HL-60/S4 (cell line): ENCODE results near the gene EVX2.

Source experiments
- in situ Hi-C: fragments of 300-500 bp; cut with MboI; formaldehyde crosslinking; loops from 2 replicates; pipeline ENCODE4 v1.14.3; 2022; ENCODE audit warnings: low sequenced_read_pairs

EVX2 gene

DNA sequence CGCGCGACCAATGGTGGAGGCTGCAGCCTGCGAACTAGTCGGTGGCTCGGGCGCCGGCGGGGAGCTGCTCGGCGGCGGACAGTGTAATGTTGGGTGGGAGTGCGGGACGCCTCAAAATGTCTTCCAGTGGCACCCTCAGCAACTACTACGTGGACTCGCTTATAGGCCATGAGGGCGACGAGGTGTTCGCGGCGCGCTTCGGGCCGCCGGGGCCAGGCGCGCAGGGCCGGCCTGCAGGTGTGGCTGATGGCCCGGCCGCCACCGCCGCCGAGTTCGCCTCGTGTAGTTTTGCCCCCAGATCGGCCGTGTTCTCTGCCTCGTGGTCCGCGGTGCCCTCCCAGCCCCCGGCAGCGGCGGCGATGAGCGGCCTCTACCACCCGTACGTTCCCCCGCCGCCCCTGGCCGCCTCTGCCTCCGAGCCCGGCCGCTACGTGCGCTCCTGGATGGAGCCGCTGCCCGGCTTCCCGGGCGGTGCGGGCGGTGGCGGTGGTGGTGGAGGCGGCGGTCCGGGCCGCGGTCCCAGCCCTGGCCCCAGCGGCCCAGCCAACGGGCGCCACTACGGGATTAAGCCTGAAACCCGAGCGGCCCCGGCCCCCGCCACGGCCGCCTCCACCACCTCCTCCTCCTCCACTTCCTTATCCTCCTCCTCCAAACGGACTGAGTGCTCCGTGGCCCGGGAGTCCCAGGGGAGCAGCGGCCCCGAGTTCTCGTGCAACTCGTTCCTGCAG lies 39.1 kb upstream of the EVX2 start, which contains the start of gene HOXD9:
Gene HOXD9 (plus strand): TSS at position 37 of the 728 bp plus-strand sequence. CDS start 50 bp downstream, at position 87.
- in situ Hi-C loops: loop anchor here (10.0 kb wide), 1 partner anchor 1032 kb away; no protein-coding TSS in a partner anchor

- in situ Hi-C loops: loop anchor here (10.0 kb wide), 1 partner anchor 1033 kb away; no protein-coding TSS in a partner anchor
Observed at GRCh38 chr2:176122052-176122682, 38.4 kb upstream of the EVX2 start.

GRCh38 chr2:176121190-176122051 lies 37.7 kb upstream of the EVX2 start:
- in situ Hi-C loops: loop anchor here (10.0 kb wide), 1 partner anchor 1033 kb away; no protein-coding TSS in a partner anchor

DNA sequence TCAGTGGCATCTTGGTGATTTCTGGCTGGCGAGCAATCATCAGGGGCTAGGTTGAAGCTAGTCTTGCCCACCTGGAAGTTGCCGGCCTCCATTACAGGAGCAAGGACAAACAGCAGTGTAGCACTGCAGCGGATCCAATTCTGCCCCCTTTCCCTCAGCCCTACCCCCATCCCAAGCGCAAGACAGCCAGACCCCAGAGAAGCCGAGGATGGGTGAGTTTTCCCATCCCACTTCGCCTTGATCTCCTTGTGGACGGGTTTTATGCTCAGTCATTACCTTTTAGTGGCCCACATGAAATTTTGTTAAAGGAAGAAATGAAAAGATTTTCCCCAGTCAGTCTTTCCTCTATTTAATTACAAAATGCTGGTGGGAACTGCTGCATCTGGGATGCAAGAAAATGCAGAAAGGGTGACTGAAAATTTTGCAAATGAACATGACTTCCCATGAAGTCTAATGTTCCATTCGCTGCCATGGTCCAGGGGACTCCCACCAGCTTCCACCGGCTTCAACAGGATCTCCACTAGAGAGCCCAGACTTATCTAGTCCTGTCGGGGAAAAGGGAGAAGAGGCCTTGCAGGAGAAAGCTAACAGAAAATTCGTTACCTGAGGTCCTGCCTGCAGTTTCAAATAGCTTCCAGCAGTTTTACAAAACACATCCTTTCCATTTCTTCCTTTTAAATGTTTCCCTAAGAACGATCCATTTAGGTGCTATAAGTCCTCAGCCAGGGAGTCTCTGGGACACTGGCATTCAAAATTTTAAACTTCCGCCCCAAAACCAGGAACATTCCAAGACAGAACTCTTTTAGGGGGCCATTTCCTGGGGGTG lies 36.8 kb upstream of the EVX2 start:
- in situ Hi-C loops: loop anchor here (10.0 kb wide), 1 partner anchor 1034 kb away; no protein-coding TSS in a partner anchor

DNA sequence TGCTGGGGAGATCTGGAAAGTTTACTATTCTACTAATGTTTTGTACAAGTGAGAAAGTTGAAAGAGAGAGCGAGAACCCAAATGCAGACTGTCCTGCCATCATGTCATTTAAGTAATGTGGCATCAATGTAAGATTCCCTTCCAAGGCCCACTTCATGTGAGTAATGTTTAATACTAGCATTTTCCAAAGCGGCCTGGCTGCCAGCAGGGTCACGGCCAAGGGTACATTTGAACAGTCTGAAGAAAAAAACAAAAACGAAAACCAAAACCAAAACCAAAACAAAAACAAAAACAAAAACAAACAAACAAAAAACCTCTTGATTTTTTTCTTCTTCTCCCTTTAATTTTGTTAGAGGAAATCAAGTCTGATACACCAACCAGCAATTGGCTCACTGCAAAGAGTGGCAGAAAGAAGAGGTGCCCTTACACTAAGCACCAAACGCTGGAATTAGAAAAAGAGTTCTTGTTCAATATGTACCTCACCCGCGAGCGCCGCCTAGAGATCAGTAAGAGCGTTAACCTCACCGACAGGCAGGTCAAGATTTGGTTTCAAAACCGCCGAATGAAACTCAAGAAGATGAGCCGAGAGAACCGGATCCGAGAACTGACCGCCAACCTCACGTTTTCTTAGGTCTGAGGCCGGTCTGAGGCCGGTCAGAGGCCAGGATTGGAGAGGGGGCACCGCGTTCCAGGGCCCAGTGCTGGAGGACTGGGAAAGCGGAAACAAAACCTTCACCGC lies 35.0 kb upstream of the EVX2 start:
- in situ Hi-C loops: no loop called here

DNA sequence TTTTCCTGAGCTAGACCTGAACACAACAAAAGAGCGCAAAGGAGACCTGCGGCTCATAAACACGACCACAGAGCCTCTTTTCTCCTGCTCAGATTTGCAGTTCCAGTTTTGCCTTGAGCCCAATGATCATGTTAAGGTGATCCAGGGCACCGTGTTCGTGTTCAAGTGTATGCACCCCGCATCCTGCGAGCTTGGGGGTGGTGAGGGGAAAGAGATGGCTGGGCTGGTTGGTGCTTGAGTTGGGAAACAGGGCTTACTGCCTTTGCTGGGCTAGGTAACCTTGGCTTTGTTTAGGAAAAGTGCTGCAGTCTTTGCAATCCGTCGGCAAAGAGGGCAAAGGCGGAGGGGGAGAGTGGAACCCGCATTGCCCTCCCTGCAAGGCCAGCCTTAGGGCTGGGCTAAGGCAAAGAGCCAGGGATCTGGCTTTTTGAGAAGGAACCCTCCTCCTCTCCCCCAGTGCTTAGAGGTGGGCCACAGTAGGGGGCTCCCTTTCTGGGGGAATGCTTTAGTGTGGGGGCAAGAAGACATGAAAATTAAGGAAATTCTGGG lies 34.1 kb upstream of the EVX2 start:
- in situ Hi-C loops: no loop called here

GRCh38 chr2:176117162-176117822 lies 33.5 kb upstream of the EVX2 start:
- in situ Hi-C loops: no loop called here

DNA sequence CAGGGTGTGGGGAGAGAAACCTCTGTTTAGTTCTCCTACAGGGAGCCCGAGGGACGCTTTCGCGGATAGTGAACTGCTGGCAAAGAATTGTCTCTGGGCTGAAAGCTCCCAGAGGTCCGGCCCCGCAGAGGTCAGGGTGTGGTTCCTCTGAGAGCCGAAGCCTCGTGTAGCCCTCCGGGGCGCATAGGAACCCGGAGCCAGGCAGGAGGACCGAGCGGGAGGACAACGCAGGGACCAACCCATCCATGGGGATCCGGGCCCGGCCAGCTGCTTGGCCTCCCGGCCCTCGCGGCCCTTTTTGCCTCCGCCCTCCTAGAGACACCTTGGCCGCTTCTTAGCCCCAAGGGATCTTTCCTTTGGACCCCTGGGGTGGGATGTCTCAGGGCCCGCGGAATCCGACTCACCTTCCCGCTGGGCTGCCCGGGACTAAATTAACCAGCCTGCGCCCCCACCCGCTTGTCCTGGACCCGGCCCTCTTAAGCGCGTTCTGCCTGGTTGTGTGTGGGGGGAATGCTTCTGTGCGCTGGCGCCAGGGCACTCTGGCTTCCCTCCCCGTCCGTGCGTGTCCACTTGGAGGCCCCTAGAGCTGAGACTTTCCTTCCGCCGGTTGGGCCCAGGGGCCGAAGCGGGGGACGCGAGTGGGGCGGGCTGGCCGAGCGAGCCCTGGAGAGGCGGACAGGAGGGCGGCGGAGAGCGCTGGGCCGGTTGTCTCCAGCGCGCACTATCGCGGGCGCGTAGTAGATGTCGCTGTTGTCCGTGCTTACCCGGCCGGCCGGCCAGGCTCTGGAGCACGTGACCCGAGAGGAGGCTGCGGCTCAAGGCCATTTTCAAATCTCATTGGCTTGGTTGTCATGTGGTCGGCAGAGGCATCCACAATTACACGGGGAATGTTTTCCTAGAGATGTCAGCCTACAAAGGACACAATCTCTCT lies 32.4 kb upstream of the EVX2 start, which contains the start of gene HOXD10:
Gene HOXD10 (plus strand): TSS at position 896 of the 931 bp plus-strand sequence. CDS start 56 bp downstream, outside the sequence.
- in situ Hi-C loops: no loop called here

DNA sequence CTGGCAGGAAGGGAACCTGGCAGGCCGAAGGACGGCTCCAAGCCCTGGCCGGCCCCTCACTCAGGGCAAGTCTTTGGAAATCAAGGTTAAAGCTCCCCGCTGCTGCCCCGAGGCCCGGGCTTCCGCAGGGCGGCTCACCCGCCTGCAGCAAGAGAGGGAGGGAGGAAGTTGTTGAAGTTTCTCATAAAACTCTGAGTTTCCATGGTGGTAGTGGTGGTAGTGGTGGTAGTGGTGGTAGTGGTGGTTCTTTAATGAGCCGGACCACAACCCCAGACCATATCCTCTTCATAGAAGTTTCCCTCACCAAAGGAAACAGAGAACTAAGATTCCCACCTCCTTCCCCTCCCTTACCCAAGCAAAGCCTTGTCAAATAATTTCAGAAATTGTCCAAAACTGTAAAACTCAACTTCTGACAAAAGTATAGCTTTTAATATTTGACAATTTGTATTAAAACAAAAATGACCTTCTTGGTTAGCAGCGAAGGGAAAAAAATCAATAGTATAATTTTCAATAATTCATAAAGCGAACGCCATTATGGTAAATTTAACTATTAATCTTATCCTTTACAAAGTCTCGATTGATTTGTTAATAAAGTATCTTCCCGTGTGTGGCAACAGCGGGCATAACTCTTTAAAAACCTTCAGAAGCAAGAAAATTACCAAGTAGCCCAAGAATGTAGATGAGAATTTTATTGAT lies 31.3 kb upstream of the EVX2 start:
- in situ Hi-C loops: no loop called here

GRCh38 chr2:176114120-176114929 lies 30.6 kb upstream of the EVX2 start:
- in situ Hi-C loops: no loop called here

DNA sequence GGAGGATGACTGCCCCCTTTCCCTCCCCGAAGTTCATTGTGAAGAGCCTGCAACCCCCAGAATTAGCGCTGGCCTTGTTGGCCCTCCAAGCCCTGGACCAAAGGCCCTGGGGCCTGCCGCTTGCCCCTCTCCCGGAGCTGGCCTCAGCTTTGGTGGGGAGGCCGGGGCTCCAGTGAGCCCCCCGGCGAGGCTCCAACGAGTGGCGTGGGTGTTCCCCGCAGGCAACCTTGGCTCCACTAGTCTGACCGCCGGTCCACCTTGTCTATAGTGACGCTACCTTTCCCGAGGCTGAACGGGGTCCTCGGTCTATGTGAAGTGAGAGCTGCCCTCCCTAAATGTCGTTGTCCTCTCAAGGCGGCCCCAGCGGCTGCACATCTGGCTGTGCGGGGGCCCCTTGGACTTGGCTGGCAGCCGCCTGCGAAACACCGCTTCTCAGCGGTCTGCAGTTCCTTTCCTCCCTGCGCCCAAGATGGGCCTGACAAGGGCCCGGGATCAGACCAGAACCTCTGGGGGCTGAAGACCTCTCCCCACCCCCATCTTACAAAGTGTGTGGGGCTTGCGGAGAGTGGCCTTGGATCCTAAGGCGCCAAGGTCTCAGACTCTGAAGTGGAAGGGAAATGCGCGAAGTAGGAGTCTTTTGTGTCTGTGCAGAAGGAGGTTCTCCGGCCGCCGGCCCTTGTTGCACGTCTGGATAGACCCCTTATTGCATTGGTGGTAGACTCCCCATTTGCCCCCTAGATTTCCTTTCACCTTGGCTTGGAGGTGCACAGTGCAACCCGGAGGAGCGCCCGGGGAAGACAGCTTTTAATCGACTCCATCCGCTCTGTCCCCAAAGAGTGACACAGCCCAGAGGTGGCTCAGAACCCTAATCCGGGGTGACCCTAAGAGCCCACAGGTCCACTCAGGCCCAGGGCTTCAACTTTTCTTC lies 28.9 kb upstream of the EVX2 start:
- in situ Hi-C loops: no loop called here

DNA sequence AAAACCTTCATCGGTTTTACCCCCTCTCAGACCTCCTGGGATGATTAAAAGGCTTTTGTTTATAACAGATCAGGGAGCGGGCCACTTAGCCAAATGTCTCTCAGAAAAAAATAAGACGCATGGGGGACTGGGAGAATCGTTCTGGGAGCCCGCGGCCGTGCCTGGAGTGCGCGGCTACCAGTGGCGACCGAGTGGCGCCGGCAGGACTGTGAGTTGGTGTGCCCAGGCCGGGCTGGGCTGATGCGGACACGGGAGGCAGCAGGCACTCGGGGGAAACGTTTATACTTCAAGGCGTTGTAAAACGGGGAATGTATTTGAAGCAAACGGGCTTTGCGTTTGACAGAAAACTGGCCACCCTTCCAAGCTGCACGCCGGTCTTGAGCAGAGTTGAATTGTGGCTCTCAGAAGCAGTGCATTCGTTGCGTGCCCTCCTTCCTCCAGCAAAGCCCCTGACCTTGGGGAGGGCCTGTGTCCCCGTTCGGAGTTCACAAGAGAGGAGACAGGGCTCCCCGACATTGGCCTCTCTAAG lies 28.1 kb upstream of the EVX2 start:
- in situ Hi-C loops: no loop called here

- in situ Hi-C loops: no loop called here
Observed at GRCh38 chr2:176111309-176111663, 27.5 kb upstream of the EVX2 start.

DNA sequence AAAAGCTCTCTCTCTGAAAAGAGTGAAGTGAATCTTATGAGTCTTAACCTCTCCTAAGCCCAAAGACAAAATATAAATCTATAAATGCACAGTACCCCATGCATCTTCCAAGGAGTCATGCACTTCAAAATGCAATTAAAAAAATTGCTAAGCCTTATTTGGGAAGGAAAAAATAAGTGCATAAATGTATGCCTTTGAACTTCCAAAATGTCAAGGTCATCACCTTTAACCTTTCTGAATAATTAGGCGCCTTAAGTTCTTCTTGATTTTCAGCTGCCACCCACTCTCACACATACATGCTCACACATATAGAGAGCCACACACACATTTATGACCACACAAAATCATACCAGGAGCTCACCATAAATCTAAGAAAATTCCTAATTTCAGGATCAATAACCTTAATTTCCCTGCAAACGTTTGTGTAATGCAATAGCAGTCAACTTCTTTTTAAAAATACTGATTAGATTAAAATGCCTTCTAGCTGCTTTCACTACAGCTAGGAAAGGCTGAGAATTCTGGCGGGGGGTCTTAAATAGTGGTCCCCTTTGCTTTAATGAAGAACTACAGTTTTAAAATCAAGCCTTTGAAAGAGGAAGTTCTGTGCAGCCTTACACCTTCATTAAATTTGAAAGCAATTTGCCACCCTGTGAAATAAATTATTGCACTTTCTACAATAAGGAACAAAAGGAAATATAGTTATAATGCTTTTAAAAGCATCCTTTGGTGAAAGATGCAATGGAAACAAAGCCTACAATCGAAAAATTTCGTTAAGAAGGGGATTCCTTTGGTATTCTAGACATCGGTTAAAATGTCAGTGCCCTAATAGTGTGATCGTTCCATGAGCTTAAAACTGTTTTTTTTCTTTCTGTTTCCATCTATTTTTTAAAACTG lies 26.9 kb upstream of the EVX2 start:
- in situ Hi-C loops: no loop called here
